Chondrocyte (in vitro differentiated cells): ENCODE measurements around the gene NFX1. TPM values are rescaled to one million over a fixed set of nuclear protein-coding genes. Genes with fewer than 3 reads are reported as not detected.

Source experiments
- DNase-seq: peaks from one replicate; pipeline ENCODE4 v3.0.0; 2021; ENCODE audit warnings: mixed read lengths, low spot score
- H3K27ac Mint-ChIP-seq: one replicate; pipeline ENCODE4 v1.8.0; 2021; ENCODE audit warnings: mild to moderate bottlenecking, moderate library complexity, mixed read lengths; ENCODE audit not compliant: unreplicated experiment
- H3K27me3 Mint-ChIP-seq: 2 replicates; pipeline ENCODE4 v1.8.0; 2021; ENCODE audit warnings: low read depth, mixed read lengths
- H3K36me3 Mint-ChIP-seq: 2 replicates; pipeline ENCODE4 v1.8.0; 2021; ENCODE audit warnings: low read depth, mixed read lengths
- H3K4me1 Mint-ChIP-seq: 2 replicates; pipeline ENCODE4 v1.8.0; 2021; ENCODE audit warnings: low read depth, mild to moderate bottlenecking, mixed read lengths
- H3K4me3 Mint-ChIP-seq: one replicate; pipeline ENCODE4 v1.8.0; 2021; ENCODE audit warnings: mild to moderate bottlenecking, moderate library complexity, mixed read lengths; ENCODE audit not compliant: unreplicated experiment
- H3K9me3 Mint-ChIP-seq: 2 replicates; pipeline ENCODE4 v1.8.0; 2021; ENCODE audit warnings: low read depth, mixed read lengths
- CTCF ChIP-seq: fragments of 200-600 bp; sonication (generic); IDR thresholded peaks from 2 replicates; pipeline ENCODE4 v1.5.0; 2021; ENCODE audit warnings: antibody characterized with exemption, mild to moderate bottlenecking, moderate library complexity
- total RNA-seq: library from RNA; stranded (reverse); gene quantifications from 3 replicates; pipeline ENCODE4 v1.2.1, GENCODE V29; 2021

The NFX1 gene
- total RNA-seq, 1 donor from 2014 or later, result 28.4 TPM

- Mint-ChIP-seq H3K27me3 (peaks cover 11% of the 10 kb centered on the region), H3K4me3 (no peak overlapping the region), H3K36me3 (no peaks in the 10 kb centered on the region), H3K9me3 (no peaks in the 10 kb centered on the region), H3K27ac (no peak overlapping the region), H3K4me1 (peaks cover 7% of the 10 kb centered on the region)
- DNase-seq, result no peak
- TF ChIP-seq CTCF, result peak; percentile 81
Measured at GRCh38 chr9:33415501-33416038, 125.3 kb downstream of the NFX1 start.

- H3K27me3 Mint-ChIP-seq, result peaks cover 11% of the 10 kb centered on the region
- peaks cover 7% of the 10 kb centered on the region for H3K4me1 Mint-ChIP-seq
- H3K9me3 Mint-ChIP-seq, result no peaks in the 10 kb centered on the region
- H3K4me3 Mint-ChIP-seq, result no peak overlapping the region
- no peak overlapping the region for H3K27ac Mint-ChIP-seq
- H3K36me3 Mint-ChIP-seq, result no peaks in the 10 kb centered on the region
- no peak for DNase-seq
- TF ChIP-seq CTCF, result no peak
Measured at GRCh38 chr9:33416996-33417395, 126.7 kb downstream of the NFX1 start.

- H3K9me3 Mint-ChIP-seq, result no peaks in the 10 kb centered on the region
- no peak overlapping the region for H3K27ac Mint-ChIP-seq
- peaks cover 11% of the 10 kb centered on the region for H3K27me3 Mint-ChIP-seq
- TF ChIP-seq CTCF, result no peak
- no peak for DNase-seq
- no peaks in the 10 kb centered on the region for H3K36me3 Mint-ChIP-seq
- H3K4me1 Mint-ChIP-seq, result peaks cover 7% of the 10 kb centered on the region
- no peak overlapping the region for H3K4me3 Mint-ChIP-seq
Measured at GRCh38 chr9:33418090-33418489, 127.8 kb downstream of the NFX1 start.

GRCh38 chr9:33419708-33420303 is 129.5 kb downstream of the NFX1 start:
- Mint-ChIP-seq H3K4me1 (peaks cover 7% of the 10 kb centered on the region), H3K36me3 (no peaks in the 10 kb centered on the region), H3K27ac (no peak overlapping the region), H3K4me3 (no peak overlapping the region), H3K27me3 (peaks cover 13% of the 10 kb centered on the region), H3K9me3 (no peaks in the 10 kb centered on the region)
- TF ChIP-seq CTCF, result no peak
- no peak for DNase-seq

Other genes with a start within 250 kb of the NFX1 start
- 17.4 to 21.1 TPM (median 17.5 TPM) in 3 replicates for gene SMU1, start 213.8 kb upstream of the NFX1 start, total RNA-seq
- gene B4GALT1, start 123.2 kb upstream of the NFX1 start, total RNA-seq, result 59.0 to 83.5 TPM (median 60.2 TPM) in 3 replicates
- not detected in 3 replicates for gene SPINK4, start 50.3 kb upstream of the NFX1 start, total RNA-seq
- gene BAG1, start 25.8 kb upstream of the NFX1 start, total RNA-seq, result 49.2 to 58.3 TPM (median 51.1 TPM) in 3 replicates
- 52.7 to 61.2 TPM (median 58.4 TPM) in 3 replicates for gene CHMP5, start 25.5 kb upstream of the NFX1 start, total RNA-seq
- gene AQP7, start 112.1 kb downstream of the NFX1 start, total RNA-seq, result 0.30 to 0.80 TPM (median 0.33 TPM) in 3 replicates
- 3.6 to 4.0 TPM (median 3.6 TPM) in 3 replicates for gene AQP3, start 157.1 kb downstream of the NFX1 start, total RNA-seq
- gene NOL6, start 183.4 kb downstream of the NFX1 start, total RNA-seq, result 30.4 to 48.1 TPM (median 31.1 TPM) in 3 replicates
- gene ANKRD18B, start 233.7 kb downstream of the NFX1 start, total RNA-seq, result 1.4 to 2.3 TPM (median 2.2 TPM) in 3 replicates